ENCODE measurements around the gene ARHGEF5.

The ARHGEF5 gene

DNA sequence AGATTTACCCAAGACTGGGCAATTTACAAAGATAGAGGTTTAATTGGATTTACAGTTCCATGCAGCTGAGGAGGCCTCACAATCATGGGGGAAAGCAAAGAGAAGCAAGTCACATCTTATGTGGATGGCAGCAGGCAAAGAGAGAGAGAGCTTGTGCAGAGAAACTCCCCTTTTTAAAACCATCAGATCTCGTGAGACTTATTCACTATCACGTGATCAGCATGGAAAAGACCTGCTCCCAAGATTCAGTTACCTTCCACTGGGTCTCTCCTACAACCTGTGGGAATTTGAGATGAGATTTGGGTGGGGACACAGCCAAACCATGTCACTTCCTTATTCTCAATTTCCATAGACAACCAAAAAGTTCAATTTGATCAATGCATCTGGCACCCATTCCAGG lies 73.2 kb downstream of the ARHGEF5 start:
- no peak for DNase-seq (ENCODE audit: low read depth, low spot score)
